Keratinocyte (primary cell): ENCODE measurements around the gene ZNF282.

ENCODE experiments used
- CTCF ChIP-seq, 3 experiments: IDR thresholded peaks in 1 of 3; conservative IDR thresholded peaks in 1 of 3; optimal IDR thresholded peaks in 1 of 3; 2 replicates in 2 of 3; 3 replicates in 1 of 3; pipeline versions ENCODE3 to v1.5.1; 2011; ENCODE audit warnings: low read length in 3 of 3, mild to moderate bottlenecking in 3 of 3, moderate library complexity in 2 of 3, control low read depth in 1 of 3, inconsistent platforms in 1 of 3; ENCODE audit not compliant: insufficient read depth in 2 of 3; ENCODE audit errors: extremely low read depth in 1 of 3
- EZH2 ChIP-seq: IDR thresholded peaks from one replicate; pipeline ENCODE4 v1.6.1; 2012; ENCODE audit warnings: inconsistent platforms, mild to moderate bottlenecking, low read length, moderate library complexity

- TF ChIP-seq CTCF (optimal IDR thresholded peaks at IDR 0.05 in 1 of 3, IDR thresholded peaks at IDR 0.05 in 1 of 3, conservative IDR thresholded peaks at IDR 0.05 in 1 of 3; ENCODE audit: extremely low read depth in 1 of 3, insufficient read depth in 2 of 3, low read length in 3 of 3) (no peak), EZH2 (no peak)
Observed at GRCh38 chr7:149191851-149192250, 3.5 kb upstream of the ZNF282 start.
